HepG2 (cell line): ENCODE data around the gene SSU72. TPM values are rescaled to one million over a fixed set of nuclear protein-coding genes. Genes with fewer than 3 reads are reported as not detected.

ENCODE experiments used
- ATAC-seq: fragments of 200-7000 bp; cut with Tn5 transposase; 3 replicates; pipeline ENCODE4 v1.9.1; 2020; ENCODE audit warnings: mild to moderate bottlenecking, moderate library complexity
- BruUV-seq: library from RNA; stranded (reverse); fragments of 400-500 nt; replicated peaks from 2 replicates; lab custom pipeline; 2021; lab: Mats Ljungman, UMichigan
- CTCF ChIA-PET: fragments of 300-600 bp; formaldehyde crosslinking; extraction: SDS; loops from one replicate; lab custom pipeline; 2021; ENCODE audit warnings: low total read pairs, inconsistent platforms, low intra/inter-chr PET ratio; lab: Yijun Ruan, JAX
- POLR2A ChIA-PET: fragments of 350-600 bp; sonication (Branson Sonifier 250); formaldehyde crosslinking; loops from one replicate; lab custom pipeline; 2020; ENCODE audit warnings: antibody characterized with exemption, inconsistent platforms; lab: Yijun Ruan, JAX
- DNase-seq: peaks from one replicate; pipeline ENCODE4 v3.0.0-alpha.2; 2015; ENCODE audit warnings: low spot score
- FAIRE-seq: peaks from 3 replicates; lab custom pipeline; 2011; peaks lifted over from hg19 to GRCh38; lab: Jason Lieb, UNC
- H2AFZ ChIP-seq: one replicate; pipeline ENCODE4 v1.6.1; 2011; ENCODE audit warnings: low read length, inconsistent platforms
- H3K27ac ChIP-seq: fragments of 300-600 bp; 3 replicates; pipeline ENCODE4 v1.8.0; 2011; ENCODE audit warnings: mixed run types, mild to moderate bottlenecking, mixed read lengths, low read length, inconsistent platforms; ENCODE audit not compliant: insufficient read depth; ENCODE audit errors: extremely low read length
- H3K27me3 ChIP-seq, 2 experiments: fragments of 200-600 bp in 1 of 2; 2 replicates in 1 of 2; 3 replicates in 1 of 2; pipeline versions ENCODE4 v1.6.0 to v1.8.0; 2011; ENCODE audit warnings: low read length in 2 of 2, mild to moderate bottlenecking in 2 of 2, moderate library complexity in 2 of 2, inconsistent platforms in 1 of 2; ENCODE audit not compliant: insufficient read depth in 2 of 2, control insufficient read depth in 1 of 2
- H3K36me3 ChIP-seq, 2 experiments: fragments of 200-600 bp in 1 of 2; replicated peaks in 1 of 2; 2 replicates in 1 of 2; 3 replicates in 1 of 2; pipeline versions ENCODE4 v1.5.1 to v1.8.0; 2011; ENCODE audit warnings: low read length in 2 of 2, inconsistent platforms in 1 of 2; ENCODE audit not compliant: insufficient read depth in 2 of 2, control insufficient read depth in 1 of 2
- H3K4me1 ChIP-seq: 2 replicates; pipeline ENCODE4 v1.5.1; 2012; ENCODE audit warnings: low read length, inconsistent platforms; ENCODE audit not compliant: insufficient read depth
- H3K4me2 ChIP-seq: 2 replicates; pipeline ENCODE4 v1.6.0; 2011; ENCODE audit warnings: low read depth, low read length, inconsistent platforms
- H3K4me3 ChIP-seq, 3 experiments: fragments of 200-600 bp in 1 of 3; sonication (generic), shearing (Covaris generic) in 1 of 3; replicated peaks in 1 of 3; 2 replicates each; pipeline ENCODE4 v1.5.1; 2011 to 2016; ENCODE audit warnings: low read length in 3 of 3, inconsistent platforms in 2 of 3, low read depth in 2 of 3, mild to moderate bottlenecking in 2 of 3, control low read depth in 1 of 3, mixed read lengths in 1 of 3; ENCODE audit not compliant: insufficient read depth in 1 of 3
- H3K79me2 ChIP-seq: one replicate; pipeline ENCODE4 v1.6.1; 2011; ENCODE audit warnings: low read length, inconsistent platforms; ENCODE audit not compliant: insufficient read depth
- H3K9ac ChIP-seq: 2 replicates; pipeline ENCODE4 v1.6.0; 2011; ENCODE audit warnings: mild to moderate bottlenecking, low read depth, low read length, inconsistent platforms; ENCODE audit not compliant: insufficient read depth
- H3K9me3 ChIP-seq: 2 replicates; pipeline ENCODE4 v1.5.1; 2012; ENCODE audit warnings: mild to moderate bottlenecking, low read length
- H4K20me1 ChIP-seq: 2 replicates; pipeline ENCODE4 v1.6.0; 2011; ENCODE audit warnings: inconsistent platforms, mild to moderate bottlenecking, low read length, moderate library complexity; ENCODE audit not compliant: insufficient read depth
- AGO2 ChIP-seq: fragments of 200-400 bp; formaldehyde crosslinking; optimal IDR thresholded peaks from 2 replicates; pipeline ENCODE3; 2017; ENCODE audit warnings: mild to moderate bottlenecking, low read depth, low read length, moderate library complexity
- ATAD3A ChIP-seq: sonication (generic); formaldehyde crosslinking; IDR thresholded peaks from 2 replicates; pipeline ENCODE4 v1.4.0; 2020; ENCODE audit warnings: missing genetic modification reagents
- BRCA1 ChIP-seq: sonication (generic); formaldehyde crosslinking; IDR thresholded peaks from 2 replicates; pipeline ENCODE4 v1.4.0; 2020; ENCODE audit warnings: missing genetic modification reagents
- GABPB1 ChIP-seq: IDR thresholded peaks from 2 replicates; pipeline ENCODE4 v1.6.1; 2016; ENCODE audit warnings: mild to moderate bottlenecking, missing genetic modification reagents, moderate library complexity, missing compliant biosample characterization
- HOXA3 ChIP-seq: sonication (generic); formaldehyde crosslinking; IDR thresholded peaks from 2 replicates; pipeline ENCODE4 v1.5.0; 2020; ENCODE audit warnings: missing genetic modification reagents
- SCMH1 ChIP-seq: sonication (generic); formaldehyde crosslinking; IDR thresholded peaks from 2 replicates; pipeline ENCODE4 v1.9.0; 2021; ENCODE audit warnings: missing genetic modification reagents, mild to moderate bottlenecking, borderline replicate concordance
- THAP8 ChIP-seq: sonication (generic); formaldehyde crosslinking; IDR thresholded peaks from 2 replicates; pipeline ENCODE4 v1.5.1; 2020; ENCODE audit warnings: missing genetic modification reagents, mild to moderate bottlenecking, borderline replicate concordance
- ZBTB33 ChIP-seq: sonication (generic); formaldehyde crosslinking; IDR thresholded peaks from 2 replicates; pipeline ENCODE4 v1.4.0; 2020; ENCODE audit warnings: missing genetic modification reagents
- WGBS: methylation state at CpG from one replicate; pipeline ENCODE4 v1.1.6; 2017; ENCODE audit warnings: low lambda C conversion rate; 5-methylcytosine and 5-hydroxymethylcytosine counted together
- in situ Hi-C: cut with HindIII; loops from 2 replicates; pipeline ENCODE4 v1.10.0; 2017; ENCODE audit warnings: low pct_unique_long_range_greater_than_20kb; ENCODE audit not compliant: extremely low pct_ligation_motif_present
- intact Hi-C: fragments of 100-400 bp; cut with micrococcal nuclease; formaldehyde crosslinking; loops from one replicate; pipeline ENCODE4 v1.10.0; 2022; ENCODE audit not compliant: unreplicated experiment
- polyA plus RNA-seq, 8 experiments: library from polyadenylated mRNA; depleted of rRNA in 3 of 8; stranded (reverse) in 7 of 8; unstranded in 1 of 8; fragments of >200 nt; fragmentation: Illumina TruSeq in 4 of 8; extraction: Trizol in 4 of 8; gene quantifications; 2 replicates each; pipeline versions ENCODE4 v1.2.1 to v1.2.3, GENCODE V29; 2011 to 2016; ENCODE audit warnings: low read depth in 4 of 8, missing spikeins in 1 of 8, mixed read lengths in 1 of 8; ENCODE audit not compliant: insufficient read depth in 1 of 8
- total RNA-seq, 5 experiments: library from RNA; depleted of rRNA; stranded (reverse); fragments of >200 nt; fragmentation: Illumina TruSeq; extraction: Trizol; gene quantifications; 2 replicates each; pipeline ENCODE4 v1.2.3, GENCODE V29; 2016; ENCODE audit warnings: low read depth in 1 of 5

Gene SSU72
- total and polyA plus RNA-seq, 2 of the 13 experiments (the other 11 are each of a cell fraction or from before 2014, with no cell fraction given): 42.8 to 67.1 TPM

GRCh38 chr1:1551524-1552262 lies 23.0 kb downstream of the SSU72 start:
- no peak overlapping the region for H2AFZ ChIP-seq
- DNase-seq (no peak), ATAC-seq (no peak; the same call in 2 of the 3 replicates), FAIRE-seq (no peak)
- no peaks in the 10 kb centered on the region for H3K27me3 ChIP-seq
- no peaks in the 10 kb centered on the region for H4K20me1 ChIP-seq
- 0 out of 2 replicates have a peak, but pooled peaks cover 5% of the 10 kb centered on the region for H3K4me1 ChIP-seq
- TF ChIP-seq BRCA1 (CRISPR knock-in tag): no peak
- no peak for TF ChIP-seq ATAD3A (CRISPR knock-in tag)
- no peak for TF ChIP-seq THAP8 (CRISPR knock-in tag)
- TF ChIP-seq AGO2: peak; percentile 78
- TF ChIP-seq SCMH1 (CRISPR knock-in tag): no peak
- TF ChIP-seq HOXA3 (CRISPR knock-in tag): 0 out of 2 replicates have a peak, but pooled peaks have one; percentile 14
- TF ChIP-seq ZBTB33 (CRISPR knock-in tag): peak; percentile 93
- TF ChIP-seq GABPB1 (CRISPR knock-in tag): no peak
- no peak overlapping the region for H3K9ac ChIP-seq
- H3K4me3 ChIP-seq: no peak overlapping the region
- peaks cover 0 to 4% of the 10 kb centered on the region in 2 experiments; a peak in 2 of 5 replicates for H3K36me3 ChIP-seq
- H3K9me3 ChIP-seq: no peaks in the 10 kb centered on the region
- ChIA-PET POLR2A (no interaction called here), CTCF (no interaction called here)
- no peak overlapping the region for H3K27ac ChIP-seq
- 95% methylated on average over 28 of the region's 33 CpGs for WGBS
- H3K79me2 ChIP-seq: no peaks in the 10 kb centered on the region
- in situ Hi-C loops (no loop called here), intact Hi-C loops (no loop called here)
- no TSS peak for BruUV-seq
- H3K4me2 ChIP-seq: no peak overlapping the region
